HG03378 (cell line): ENCODE results near the gene EPHB1.

ENCODE experiments used
- ATAC-seq: cut with Tn5 transposase; IDR thresholded peaks from one replicate; pipeline ENCODE4 v1.9.1; 2021; ENCODE audit warnings: mild to moderate bottlenecking, moderate library complexity; ENCODE audit not compliant: unreplicated experiment

Gene EPHB1

DNA sequence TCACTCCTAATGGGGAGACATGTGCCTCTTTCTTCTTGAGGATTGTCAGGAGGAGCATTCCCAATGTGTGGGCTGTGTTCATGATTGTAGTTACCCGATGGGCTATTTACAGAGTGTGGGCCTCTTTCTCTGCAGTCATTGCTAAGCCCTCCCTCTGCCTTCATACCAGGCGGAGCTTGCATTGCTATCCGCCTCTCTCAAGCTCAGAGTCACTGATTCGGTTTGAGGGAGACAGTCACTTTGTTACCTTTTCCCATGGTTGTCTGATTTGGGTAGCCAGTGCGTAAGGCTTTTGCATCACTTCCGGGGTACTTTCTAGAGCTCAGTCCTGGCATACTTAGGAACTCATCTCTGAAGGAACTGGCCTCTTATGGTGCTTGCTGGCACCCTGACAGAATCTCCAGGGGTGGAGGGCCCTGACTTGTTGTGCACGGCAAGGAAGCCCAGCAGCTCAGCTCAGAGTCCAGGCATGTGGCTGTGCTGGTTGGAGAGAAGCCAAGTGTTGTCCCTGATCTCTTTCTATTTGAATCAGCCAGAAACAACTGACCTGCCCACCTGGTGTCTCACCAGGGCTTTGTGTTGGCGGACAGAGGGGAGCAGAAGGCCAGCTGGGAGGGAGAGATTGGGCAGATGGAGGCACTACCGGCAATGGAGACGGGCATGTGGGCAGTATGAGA is 79.8 kb downstream of the EPHB1 start:
- ATAC-seq: no peak

- ATAC-seq: no peak
These were observed 81.8 kb downstream of the EPHB1 start for GRCh38 chr3:134876836-134877235.

- no peak for ATAC-seq
These were observed 82.7 kb downstream of the EPHB1 start for GRCh38 chr3:134877788-134878187.

DNA sequence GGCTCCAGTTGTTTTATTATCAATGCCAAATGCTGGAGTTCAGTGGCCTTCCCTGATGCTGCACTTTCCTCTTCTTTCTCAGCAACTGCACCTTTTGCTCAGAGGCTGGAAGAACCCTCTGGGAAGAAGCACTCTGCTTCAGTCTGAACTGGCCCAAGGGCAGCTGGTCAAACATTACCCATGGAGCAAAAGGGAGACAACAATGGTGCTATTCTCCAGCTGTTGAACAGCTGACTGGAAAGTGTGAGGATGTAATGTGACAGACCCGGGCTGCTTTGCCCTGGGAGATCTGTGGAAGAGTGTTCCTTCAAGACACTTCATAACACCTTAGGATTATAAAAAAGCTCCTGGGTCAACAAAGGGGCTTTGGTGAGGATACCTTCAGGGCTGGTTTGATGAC is 84.9 kb downstream of the EPHB1 start:
- ATAC-seq: no peak

GRCh38 chr3:134880431-134880830 is 85.4 kb downstream of the EPHB1 start:
- no peak for ATAC-seq

DNA sequence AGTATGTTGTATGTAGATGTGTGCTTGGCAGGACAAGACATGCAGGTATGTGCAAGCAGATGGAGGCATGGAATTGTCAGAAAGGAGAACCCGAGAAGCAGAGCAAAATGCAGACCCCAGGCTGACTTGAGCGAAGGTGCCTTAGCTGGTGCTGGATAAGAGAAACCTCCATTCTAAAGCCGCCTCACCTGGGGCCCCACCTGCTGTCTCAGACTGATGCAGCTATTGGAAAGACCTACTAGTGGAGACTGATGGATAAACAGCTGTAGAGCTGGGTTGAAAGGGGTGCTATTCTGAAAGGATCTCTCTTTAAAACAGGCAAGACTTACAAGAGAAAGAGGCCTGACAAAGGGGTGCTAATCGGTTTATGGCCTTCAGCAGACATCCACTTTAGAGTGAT is 86.2 kb downstream of the EPHB1 start:
- ATAC-seq: no peak

DNA sequence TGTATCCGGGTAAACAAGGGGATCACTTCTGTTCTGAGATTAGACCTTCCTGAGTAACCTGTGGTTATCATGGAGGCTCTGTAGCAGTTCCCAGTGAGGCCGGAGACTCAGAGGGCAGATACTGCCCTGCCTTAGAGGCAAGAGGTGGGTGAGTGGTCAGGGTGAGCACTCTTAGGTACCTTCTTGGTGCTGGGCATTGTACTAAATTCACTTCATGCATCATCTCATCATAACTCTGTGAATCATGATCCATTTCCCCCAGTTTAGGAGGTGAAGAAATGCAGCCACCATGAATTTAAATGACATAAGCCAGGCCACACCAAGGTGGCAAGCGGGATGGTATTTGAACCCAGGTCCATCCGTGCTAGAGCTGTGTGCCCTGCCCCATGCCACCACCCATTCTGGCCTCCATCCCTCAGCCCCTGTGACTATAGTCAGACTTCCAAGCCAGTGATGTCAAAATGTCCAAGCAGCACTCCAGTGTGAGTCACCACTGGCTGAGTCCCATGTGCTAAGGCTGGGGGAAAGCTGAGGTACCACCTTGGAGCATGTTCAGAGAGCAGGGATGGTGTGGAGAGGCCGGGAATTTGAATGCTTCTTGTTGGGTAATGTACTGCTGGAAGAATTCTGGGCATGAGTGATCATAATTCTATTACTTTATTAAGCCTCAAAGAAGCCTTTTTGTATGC is 88.8 kb downstream of the EPHB1 start:
- no peak for ATAC-seq

- ATAC-seq: peak; percentile 94
These were observed 91.0 kb downstream of the EPHB1 start for GRCh38 chr3:134885877-134886621.

- no peak for ATAC-seq
These were observed 91.9 kb downstream of the EPHB1 start for GRCh38 chr3:134886991-134887390.

GRCh38 chr3:134887536-134887935 is 92.5 kb downstream of the EPHB1 start:
- no peak for ATAC-seq

DNA sequence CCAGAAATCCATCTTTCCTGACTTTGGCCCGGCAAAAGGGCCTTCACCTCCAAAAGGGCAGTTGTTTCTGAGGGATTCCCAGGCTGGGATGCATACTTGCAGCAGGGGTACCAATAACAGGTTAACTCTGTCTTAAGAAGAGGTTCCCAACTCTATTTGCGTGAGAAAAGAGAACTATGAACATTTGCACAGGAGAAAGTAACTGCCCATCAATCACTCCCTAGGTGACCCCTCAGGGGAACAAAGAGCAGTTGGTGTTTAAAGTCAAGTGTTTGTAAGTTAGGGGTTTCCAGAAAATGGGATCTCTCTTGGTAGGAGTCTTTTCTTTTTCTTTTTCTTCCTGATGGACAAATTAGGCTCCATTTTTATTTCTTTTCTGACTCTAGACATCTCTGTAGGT is 97.3 kb downstream of the EPHB1 start:
- ATAC-seq: no peak

DNA sequence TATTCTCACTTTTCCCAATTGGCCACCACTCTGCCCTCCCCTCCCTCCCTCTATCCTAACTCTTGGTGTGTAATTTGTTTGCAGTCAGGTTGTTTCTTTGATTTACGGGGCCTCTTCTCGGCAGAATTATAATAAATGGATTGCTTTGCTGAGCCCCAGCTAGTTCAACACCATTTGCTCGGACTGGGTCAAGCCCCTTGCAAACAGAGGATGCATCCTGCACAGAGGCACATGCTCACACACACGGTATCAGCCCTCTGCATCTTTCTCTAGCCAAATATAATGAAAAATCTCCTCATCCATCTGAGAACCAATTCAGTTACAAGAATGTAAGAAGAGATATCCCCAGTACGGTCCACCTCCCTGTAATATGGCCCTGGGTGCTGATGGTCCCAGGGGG is 97.7 kb downstream of the EPHB1 start:
- no peak for ATAC-seq

DNA sequence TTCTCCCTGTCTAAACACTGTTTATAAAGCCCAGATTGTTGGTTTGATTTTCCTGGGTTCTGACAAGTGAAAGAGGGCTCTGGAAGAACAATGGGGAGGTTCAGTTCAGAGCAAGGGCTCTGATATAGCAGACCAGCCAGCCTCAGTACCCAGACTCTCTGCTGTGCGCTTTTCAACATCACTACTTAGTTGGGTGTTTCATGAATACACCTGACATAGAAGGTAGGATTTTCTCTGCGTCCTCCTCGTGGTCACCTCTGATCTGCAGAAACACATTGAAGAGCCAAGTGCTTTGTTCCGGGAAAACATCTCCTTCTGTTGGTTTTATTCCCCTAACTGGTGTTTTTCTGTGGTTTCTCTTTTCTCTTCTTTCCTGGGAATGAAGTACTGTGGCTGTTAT is 99.5 kb downstream of the EPHB1 start:
- no peak for ATAC-seq

DNA sequence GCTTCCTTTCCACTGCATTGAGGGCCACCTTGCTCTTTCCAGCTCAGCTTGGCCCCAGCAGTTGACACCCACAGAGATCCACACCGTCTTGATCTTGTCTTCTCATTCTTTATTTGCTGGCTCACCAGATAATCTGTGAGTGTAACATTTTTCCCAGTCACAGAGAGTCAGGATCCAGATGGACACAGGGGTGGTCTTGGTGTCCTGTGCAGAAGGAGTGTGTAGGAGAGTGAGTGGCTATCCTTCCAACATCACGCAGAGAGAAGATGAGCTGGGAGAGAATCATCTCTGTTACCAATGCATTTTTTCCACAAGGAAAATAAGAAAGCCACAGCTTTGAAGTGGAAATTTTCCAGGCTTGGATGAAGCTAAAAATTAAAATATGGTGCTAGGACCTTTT is 100.1 kb downstream of the EPHB1 start:
- no peak for ATAC-seq

DNA sequence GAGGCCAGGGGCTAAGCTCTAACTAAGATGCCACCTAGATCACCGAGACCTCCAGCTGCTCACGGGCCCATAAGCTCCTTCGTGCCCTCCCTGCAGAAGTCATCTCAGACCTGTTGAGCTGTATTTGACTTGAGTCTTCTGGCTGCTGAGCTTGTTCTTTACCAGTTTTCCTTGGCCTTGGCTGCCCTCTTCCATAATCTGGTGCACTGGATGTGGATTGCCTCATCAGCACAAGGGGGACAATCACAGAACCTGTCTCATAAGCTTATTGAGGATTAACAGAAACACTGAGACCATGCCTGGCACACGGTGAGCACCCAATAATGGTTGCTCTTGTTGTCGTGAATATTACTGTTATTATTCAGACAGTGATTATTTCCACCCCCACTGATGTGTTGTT is 101.1 kb downstream of the EPHB1 start:
- no peak for ATAC-seq

GRCh38 chr3:134896696-134897095 is 101.6 kb downstream of the EPHB1 start:
- no peak for ATAC-seq

DNA sequence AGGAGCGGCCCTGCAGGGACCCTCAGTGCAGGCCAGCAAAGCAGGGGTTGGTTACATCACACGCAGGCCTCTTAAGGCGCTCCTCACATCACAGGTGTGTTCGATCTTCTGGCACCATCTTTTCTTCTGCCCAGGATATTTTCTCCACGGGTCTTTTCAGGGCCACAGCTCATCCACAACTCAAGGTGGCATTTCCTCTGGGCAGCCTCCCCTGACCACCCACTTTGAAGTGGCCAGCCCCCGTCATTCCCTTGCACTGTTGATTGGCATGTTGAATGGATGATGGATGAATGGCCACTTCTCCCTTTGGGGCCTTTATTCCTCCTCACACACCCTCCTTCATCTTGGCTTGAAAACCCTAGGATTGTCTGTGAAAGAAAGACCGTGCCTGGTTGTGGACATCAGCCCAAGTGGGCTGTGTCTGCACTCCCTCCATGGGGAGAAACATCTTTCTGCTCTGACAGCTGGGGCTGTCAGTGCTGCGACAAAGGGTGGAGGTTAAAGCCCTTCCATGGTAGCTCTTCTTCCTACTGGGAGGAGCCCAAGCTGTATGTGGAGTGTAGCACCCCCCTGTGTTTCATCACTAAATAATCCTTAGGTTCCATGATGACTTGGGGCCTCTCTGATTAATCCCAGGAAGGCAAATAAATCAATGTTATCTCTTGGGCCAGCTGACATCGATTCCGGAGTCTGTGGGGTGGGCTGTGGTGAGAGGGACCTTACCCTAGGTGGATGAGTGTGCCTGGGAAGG is 102.5 kb downstream of the EPHB1 start:
- ATAC-seq: no peak

GRCh38 chr3:134898181-134898754 is 103.2 kb downstream of the EPHB1 start:
- no peak for ATAC-seq

- no peak for ATAC-seq
These were observed 104.7 kb downstream of the EPHB1 start for GRCh38 chr3:134899786-134900185.

- ATAC-seq: no peak
These were observed 105.4 kb downstream of the EPHB1 start for GRCh38 chr3:134900482-134900881.

DNA sequence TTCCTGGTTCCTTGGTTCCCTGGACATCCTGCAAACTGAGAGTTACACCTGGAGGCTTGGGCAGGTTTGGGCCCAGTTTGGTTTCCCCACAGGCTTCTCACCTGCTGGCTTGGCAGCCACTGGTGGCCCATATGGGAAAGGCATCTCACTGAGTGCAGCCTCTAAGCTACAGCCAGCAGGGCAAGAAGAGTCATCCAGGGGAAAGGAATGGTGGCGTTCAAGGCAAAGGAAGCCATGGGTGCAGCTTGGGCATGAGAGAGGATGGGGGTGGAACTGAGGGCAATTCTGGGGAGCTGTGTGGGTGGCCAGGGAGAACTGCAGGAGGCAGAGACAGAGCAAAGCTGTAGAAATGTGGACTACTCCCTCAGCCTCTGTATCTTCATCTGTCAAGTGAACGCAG is 106.4 kb downstream of the EPHB1 start:
- no peak for ATAC-seq
